B cell (primary cell): ENCODE results near the gene PRR20E. TPM values are rescaled to one million over a fixed set of nuclear protein-coding genes. Genes with fewer than 3 reads are reported as not detected.
"Not testable (repeated sequence)": the region's sequence is repeated elsewhere in the genome, so short reads cannot be mapped to it uniquely, and the experiment has no call there.

Experiments used
- ATAC-seq: fragments of 200-7000 bp; cut with Tn5 transposase; one replicate; pipeline ENCODE4 v1.10.0; 2021; ENCODE audit warnings: low read depth, mild to moderate bottlenecking, moderate number of reproducible peaks, moderate library complexity
- CTCF ChIA-PET: fragments of 350-600 bp; sonication (Branson Sonifier 250); formaldehyde crosslinking; loops from one replicate; lab custom pipeline; 2021; ENCODE audit warnings: antibody characterized with exemption, inconsistent platforms; lab: Charles Lee
- POLR2A ChIA-PET: fragments of 350-600 bp; sonication (Branson Sonifier 250); formaldehyde crosslinking; loops from one replicate; lab custom pipeline; 2021; ENCODE audit warnings: antibody characterized with exemption; lab: Charles Lee
- DNase-seq: peaks from one replicate; pipeline ENCODE4 v3.0.0; 2013
- H2AFZ ChIP-seq: 2 replicates; pipeline ENCODE4 v1.6.1; 2012; ENCODE audit warnings: mild to moderate bottlenecking, low read depth, low read length; ENCODE audit not compliant: insufficient read depth, poor library complexity, severe bottlenecking
- H3K27ac ChIP-seq, 2 donors: 1 replicate in 1 of 2; 2 replicates in 1 of 2; pipeline ENCODE4 v1.5.1; 2012 to 2013; ENCODE audit warnings: low read length in 2 of 2, mild to moderate bottlenecking in 2 of 2, moderate library complexity in 1 of 2
- H3K27me3 ChIP-seq, 4 experiments: fragments of 200-600 bp in 1 of 4; sonication (generic) in 1 of 4; replicated peaks in 1 of 4; 1 replicate in 2 of 4; 2 replicates in 2 of 4; pipeline versions ENCODE4 v1.6.1 to v1.7.0; 2013 to 2016; ENCODE audit warnings: low read length in 3 of 4, mild to moderate bottlenecking in 2 of 4, mixed read lengths in 1 of 4, moderate library complexity in 1 of 4; ENCODE audit not compliant: insufficient read depth in 4 of 4, control insufficient read depth in 3 of 4; ENCODE audit errors: control extremely low read depth in 1 of 4
- H3K36me3 ChIP-seq, 2 experiments: replicated peaks in 1 of 2; 1 replicate in 1 of 2; 2 replicates in 1 of 2; pipeline versions ENCODE4 v1.6.1 to v1.7.1; 2013; ENCODE audit warnings: low read length in 1 of 2; ENCODE audit not compliant: insufficient read depth in 2 of 2, control insufficient read depth in 1 of 2; ENCODE audit errors: control extremely low read depth in 1 of 2, extremely low read depth in 1 of 2
- H3K4me1 ChIP-seq, 2 donors: fragments of 200-600 bp in 1 of 2; sonication (generic) in 1 of 2; 1 replicate in 1 of 2; 2 replicates in 1 of 2; pipeline versions ENCODE4 v1.5.1 to v1.6.1; 2013 to 2017; ENCODE audit warnings: low read length in 2 of 2; ENCODE audit not compliant: control insufficient read depth in 2 of 2, insufficient read depth in 2 of 2
- H3K4me2 ChIP-seq: replicated peaks from 2 replicates; pipeline ENCODE3; 2012; ENCODE audit warnings: mild to moderate bottlenecking, low read depth, low read length; ENCODE audit not compliant: poor library complexity, severe bottlenecking
- H3K4me3 ChIP-seq, 5 experiments: fragments of 200-600 bp in 1 of 5; sonication (generic) in 1 of 5; 1 replicate in 3 of 5; 2 replicates in 2 of 5; pipeline versions ENCODE4 v1.5.1 to v1.7.0; 2011 to 2016; ENCODE audit warnings: low read length in 4 of 5, mild to moderate bottlenecking in 4 of 5, low read depth in 2 of 5, control low read depth in 1 of 5, moderate library complexity in 1 of 5; ENCODE audit not compliant: insufficient read depth in 1 of 5; ENCODE audit errors: control extremely low read depth in 1 of 5, extremely low read depth in 1 of 5
- H3K79me2 ChIP-seq: fragments of 200-600 bp; sonication (generic); one replicate; pipeline ENCODE4 v1.6.0; 2016; ENCODE audit warnings: low read length; ENCODE audit not compliant: control insufficient read depth, insufficient read depth
- H3K9ac ChIP-seq: fragments of 200-600 bp; sonication (generic); 2 replicates; pipeline ENCODE4 v1.6.1; 2017; ENCODE audit warnings: mild to moderate bottlenecking, low read length, moderate library complexity
- H3K9me3 ChIP-seq, 3 donors: one replicate each; pipeline versions ENCODE4 v1.6.1 to v1.7.1; 2013; ENCODE audit warnings: low read length in 2 of 3; ENCODE audit not compliant: control insufficient read depth in 2 of 3, insufficient read depth in 1 of 3; ENCODE audit errors: control extremely low read depth in 1 of 3
- H4K20me1 ChIP-seq: 2 replicates; pipeline ENCODE4 v1.6.0; 2012; ENCODE audit warnings: mild to moderate bottlenecking, low read length; ENCODE audit not compliant: insufficient read depth, control insufficient read depth, poor library complexity, severe bottlenecking
- H3K27ac Mint-ChIP-seq: one replicate; pipeline ENCODE4 v1.8.0; 2021; ENCODE audit warnings: mixed read lengths
- H3K27me3 Mint-ChIP-seq: one replicate; pipeline ENCODE4 v1.8.0; 2021; ENCODE audit warnings: mixed read lengths
- H3K4me1 Mint-ChIP-seq: one replicate; pipeline ENCODE4 v1.8.0; 2021; ENCODE audit warnings: mixed read lengths
- H3K4me3 Mint-ChIP-seq: one replicate; pipeline ENCODE4 v1.8.0; 2021; ENCODE audit warnings: mixed read lengths
- H3K9me3 Mint-ChIP-seq: one replicate; pipeline ENCODE4 v1.8.0; 2022; ENCODE audit warnings: mixed read lengths; ENCODE audit not compliant: insufficient read depth
- WGBS: methylation state at CpG from one replicate; pipeline ENCODE4 v1.1.5; 2013; ENCODE audit warnings: missing lambda C conversion rate; ENCODE audit not compliant: insufficient coverage; 5-methylcytosine and 5-hydroxymethylcytosine counted together
- intact Hi-C: fragments of 100-400 bp; cut with micrococcal nuclease; formaldehyde crosslinking; loops from one replicate; pipeline ENCODE4 v1.10.0; 2022
- polyA plus RNA-seq: library from polyadenylated mRNA; depleted of rRNA; stranded (reverse); fragments of >200 nt; gene quantifications from 2 replicates; pipeline ENCODE4 v1.2.3, GENCODE V29; 2012
- total RNA-seq, 2 donors: library from RNA; stranded (reverse); fragments of 120-200 nt in 1 of 2; gene quantifications; 1 replicate in 1 of 2; 2 replicates in 1 of 2; pipeline versions ENCODE4 v1.2.3 to v1.2.4, GENCODE V29; 2013 to 2022

PRR20E gene
- total and polyA plus RNA-seq, 2 donors (not counting 1 experiment from before 2014, with no cell fraction given): not detected

DNA sequence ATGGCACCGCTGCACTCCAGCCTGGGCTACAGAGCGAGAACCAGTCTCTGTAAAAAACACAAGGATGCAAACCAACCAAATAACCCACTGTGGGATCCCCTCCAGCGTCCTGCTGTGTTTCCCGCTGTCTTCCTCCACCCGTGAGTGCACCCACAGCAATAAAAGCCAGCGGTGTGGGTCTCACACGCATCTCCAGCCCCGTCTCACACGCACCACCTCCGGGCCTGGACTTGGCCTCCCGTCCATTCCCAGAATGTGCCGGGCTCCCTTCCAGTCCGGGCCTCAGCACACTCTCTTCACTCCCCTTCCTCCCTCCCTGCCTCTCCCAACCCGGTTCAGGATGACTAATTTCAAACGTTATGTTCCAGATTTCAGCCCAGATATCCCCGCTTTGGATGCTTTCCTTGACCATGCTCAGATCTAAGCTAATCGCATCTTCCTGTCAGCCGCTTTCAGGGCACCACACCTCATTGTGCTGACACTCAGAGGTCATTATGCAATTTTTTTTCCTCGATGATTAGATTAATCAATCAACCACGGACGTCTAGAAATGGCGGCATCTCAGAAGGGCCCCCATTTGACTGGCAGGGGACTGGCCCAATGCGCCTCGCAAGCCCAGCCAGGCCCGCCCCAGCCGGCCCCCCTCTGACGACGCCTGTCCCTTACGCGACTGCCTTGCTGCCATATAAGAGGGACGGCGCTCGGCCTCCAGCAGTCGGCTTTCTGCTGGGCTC lies 26.6 kb upstream of the PRR20E start, which contains the start of gene PRR20A:
Gene PRR20A (plus strand): TSS at position 684 of the 734 bp plus-strand sequence. CDS start 387 bp downstream, outside the sequence.
- H3K4me1 ChIP-seq, H3K27ac ChIP-seq, H3K27me3 Mint-ChIP-seq, H3K4me1 Mint-ChIP-seq, H3K4me3 ChIP-seq, H4K20me1 ChIP-seq, H3K9me3 ChIP-seq, H3K4me3 Mint-ChIP-seq, POLR2A ChIA-PET, H3K27me3 ChIP-seq, H2AFZ ChIP-seq, intact Hi-C loops, H3K9ac ChIP-seq, CTCF ChIA-PET, H3K4me2 ChIP-seq, H3K79me2 ChIP-seq, H3K9me3 Mint-ChIP-seq, ATAC-seq, H3K36me3 ChIP-seq, DNase-seq, H3K27ac Mint-ChIP-seq: not testable (repeated sequence)
- 98% methylated on average over 6 of the region's 34 CpGs for WGBS

DNA sequence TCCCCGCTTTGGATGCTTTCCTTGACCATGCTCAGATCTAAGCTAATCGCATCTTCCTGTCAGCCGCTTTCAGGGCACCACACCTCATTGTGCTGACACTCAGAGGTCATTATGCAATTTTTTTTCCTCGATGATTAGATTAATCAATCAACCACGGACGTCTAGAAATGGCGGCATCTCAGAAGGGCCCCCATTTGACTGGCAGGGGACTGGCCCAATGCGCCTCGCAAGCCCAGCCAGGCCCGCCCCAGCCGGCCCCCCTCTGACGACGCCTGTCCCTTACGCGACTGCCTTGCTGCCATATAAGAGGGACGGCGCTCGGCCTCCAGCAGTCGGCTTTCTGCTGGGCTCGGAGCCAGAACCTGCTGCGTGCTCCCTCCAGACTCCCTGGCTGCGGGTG lies 19.8 kb upstream of the PRR20E start, which contains the start of gene PRR20B:
Gene PRR20B (plus strand): TSS at position 301 of the 400 bp plus-strand sequence. CDS start 387 bp downstream, outside the sequence.
- H3K36me3 ChIP-seq, H3K27me3 Mint-ChIP-seq, H3K9me3 ChIP-seq, H4K20me1 ChIP-seq, DNase-seq, H3K4me1 ChIP-seq, H3K4me2 ChIP-seq, CTCF ChIA-PET, H3K9me3 Mint-ChIP-seq, H3K4me1 Mint-ChIP-seq, H3K4me3 Mint-ChIP-seq, H3K4me3 ChIP-seq, H3K27me3 ChIP-seq, H3K27ac ChIP-seq, POLR2A ChIA-PET, H2AFZ ChIP-seq, H3K27ac Mint-ChIP-seq, H3K79me2 ChIP-seq, H3K9ac ChIP-seq, intact Hi-C loops, ATAC-seq: not testable (repeated sequence)
- WGBS: no CpG with 5 or more reads among the region's 22 CpGs

DNA sequence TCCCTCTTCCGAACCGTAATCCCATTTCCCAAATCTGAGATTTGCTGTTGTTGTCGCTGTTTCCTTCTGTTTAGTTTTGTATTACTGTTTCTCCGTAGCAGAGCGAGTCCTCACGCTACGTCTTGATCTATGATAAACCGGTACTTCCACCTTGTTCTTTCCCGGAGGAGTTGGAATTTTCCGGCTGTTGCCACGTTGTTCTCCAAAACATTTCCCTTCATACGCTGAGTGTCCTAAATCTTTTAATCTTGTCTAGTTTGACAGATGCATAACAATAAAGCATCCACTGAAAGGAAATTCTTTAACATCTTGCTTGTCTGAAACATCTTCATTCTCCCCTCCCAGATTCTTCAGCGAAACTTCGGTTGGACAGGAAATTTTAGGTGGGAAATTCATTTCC lies 18.9 kb upstream of the PRR20E start:
- 94% methylated on average over 4 of the region's 14 CpGs for WGBS
- H3K36me3 ChIP-seq, POLR2A ChIA-PET, H3K27me3 ChIP-seq, H3K9ac ChIP-seq, H3K27me3 Mint-ChIP-seq, H3K79me2 ChIP-seq, H3K27ac ChIP-seq, H3K4me1 Mint-ChIP-seq, H3K4me1 ChIP-seq, H3K9me3 ChIP-seq, H4K20me1 ChIP-seq, ATAC-seq, H3K9me3 Mint-ChIP-seq, H3K4me3 ChIP-seq, CTCF ChIA-PET, H2AFZ ChIP-seq, intact Hi-C loops, H3K27ac Mint-ChIP-seq, H3K4me3 Mint-ChIP-seq, H3K4me2 ChIP-seq, DNase-seq: not testable (repeated sequence)

DNA sequence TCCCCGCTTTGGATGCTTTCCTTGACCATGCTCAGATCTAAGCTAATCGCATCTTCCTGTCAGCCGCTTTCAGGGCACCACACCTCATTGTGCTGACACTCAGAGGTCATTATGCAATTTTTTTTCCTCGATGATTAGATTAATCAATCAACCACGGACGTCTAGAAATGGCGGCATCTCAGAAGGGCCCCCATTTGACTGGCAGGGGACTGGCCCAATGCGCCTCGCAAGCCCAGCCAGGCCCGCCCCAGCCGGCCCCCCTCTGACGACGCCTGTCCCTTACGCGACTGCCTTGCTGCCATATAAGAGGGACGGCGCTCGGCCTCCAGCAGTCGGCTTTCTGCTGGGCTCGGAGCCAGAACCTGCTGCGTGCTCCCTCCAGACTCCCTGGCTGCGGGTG lies 13.2 kb upstream of the PRR20E start, which contains the start of gene PRR20C:
Gene PRR20C (plus strand): TSS at position 301 of the 400 bp plus-strand sequence. CDS start 387 bp downstream, outside the sequence.
- H4K20me1 ChIP-seq, H2AFZ ChIP-seq, ATAC-seq, H3K4me1 ChIP-seq, H3K27me3 ChIP-seq, H3K27ac Mint-ChIP-seq, H3K27me3 Mint-ChIP-seq, H3K27ac ChIP-seq, H3K4me3 Mint-ChIP-seq, intact Hi-C loops, H3K9ac ChIP-seq, H3K79me2 ChIP-seq, H3K4me3 ChIP-seq, CTCF ChIA-PET, H3K36me3 ChIP-seq, H3K4me1 Mint-ChIP-seq, H3K9me3 ChIP-seq, H3K4me2 ChIP-seq, POLR2A ChIA-PET, H3K9me3 Mint-ChIP-seq, DNase-seq: not testable (repeated sequence)
- no CpG with 5 or more reads among the region's 22 CpGs for WGBS
